Loucy (cell line): ENCODE results near the gene LIPC.

Experiments used
- EZH2phosphoT487 ChIP-seq: fragments of 200-600 bp; IDR thresholded peaks from 2 replicates; pipeline ENCODE4 v1.6.1; 2018; ENCODE audit warnings: antibody characterized with exemption, mild to moderate bottlenecking, moderate library complexity, borderline replicate concordance
- TF ChIP-seq, protein P1 (sequence below): fragments of 200-600 bp; sonication (generic); conservative IDR thresholded peaks from 2 replicates; pipeline ENCODE4 v1.5.1; 2014; ENCODE audit warnings: mild to moderate bottlenecking, antibody characterized with exemption, low read length

DNA sequence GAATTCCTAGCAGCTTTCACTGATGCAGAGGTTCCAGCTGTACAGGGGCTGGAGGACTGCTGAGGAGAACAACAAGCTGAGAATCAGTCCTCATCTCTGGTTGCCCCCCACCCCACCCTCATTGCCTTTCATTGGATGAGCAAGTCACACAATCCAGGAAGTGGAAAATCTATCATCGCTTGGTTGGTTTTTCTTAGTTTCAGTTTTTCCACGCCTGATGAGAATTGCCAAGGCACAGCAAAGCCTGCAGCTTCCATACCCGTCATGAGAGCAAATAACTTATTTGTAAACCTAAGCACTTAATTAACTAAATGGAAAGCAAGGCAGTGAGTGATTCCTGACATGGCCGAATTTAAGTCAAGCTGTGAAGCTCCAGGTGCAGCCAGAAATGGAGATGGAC lies 21.4 kb upstream of the LIPC start:
- TF ChIP-seq, protein P1, sequence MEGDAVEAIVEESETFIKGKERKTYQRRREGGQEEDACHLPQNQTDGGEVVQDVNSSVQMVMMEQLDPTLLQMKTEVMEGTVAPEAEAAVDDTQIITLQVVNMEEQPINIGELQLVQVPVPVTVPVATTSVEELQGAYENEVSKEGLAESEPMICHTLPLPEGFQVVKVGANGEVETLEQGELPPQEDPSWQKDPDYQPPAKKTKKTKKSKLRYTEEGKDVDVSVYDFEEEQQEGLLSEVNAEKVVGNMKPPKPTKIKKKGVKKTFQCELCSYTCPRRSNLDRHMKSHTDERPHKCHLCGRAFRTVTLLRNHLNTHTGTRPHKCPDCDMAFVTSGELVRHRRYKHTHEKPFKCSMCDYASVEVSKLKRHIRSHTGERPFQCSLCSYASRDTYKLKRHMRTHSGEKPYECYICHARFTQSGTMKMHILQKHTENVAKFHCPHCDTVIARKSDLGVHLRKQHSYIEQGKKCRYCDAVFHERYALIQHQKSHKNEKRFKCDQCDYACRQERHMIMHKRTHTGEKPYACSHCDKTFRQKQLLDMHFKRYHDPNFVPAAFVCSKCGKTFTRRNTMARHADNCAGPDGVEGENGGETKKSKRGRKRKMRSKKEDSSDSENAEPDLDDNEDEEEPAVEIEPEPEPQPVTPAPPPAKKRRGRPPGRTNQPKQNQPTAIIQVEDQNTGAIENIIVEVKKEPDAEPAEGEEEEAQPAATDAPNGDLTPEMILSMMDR, result no peak
- TF ChIP-seq EZH2phosphoT487, result no peak
